Neural crest cell (in vitro differentiated cells): ENCODE results near the gene PCED1B. TPM values are rescaled to one million over a fixed set of nuclear protein-coding genes. Genes with fewer than 3 reads are reported as not detected.

Experiments used
- DNase-seq: peaks from one replicate; pipeline ENCODE4 v3.0.0; 2021; ENCODE audit warnings: low read depth, mixed read lengths, low spot score
- H3K27ac Mint-ChIP-seq: one replicate; pipeline ENCODE4 v1.8.0; 2021; ENCODE audit warnings: mild to moderate bottlenecking, mixed read lengths; ENCODE audit not compliant: unreplicated experiment
- H3K27me3 Mint-ChIP-seq: 2 replicates; pipeline ENCODE4 v1.8.0; 2021; ENCODE audit warnings: low read depth, mild to moderate bottlenecking, mixed read lengths
- H3K36me3 Mint-ChIP-seq: 2 replicates; pipeline ENCODE4 v1.8.0; 2021; ENCODE audit warnings: low read depth, mild to moderate bottlenecking, mixed read lengths
- H3K4me1 Mint-ChIP-seq: 2 replicates; pipeline ENCODE4 v1.8.0; 2021; ENCODE audit warnings: mixed read lengths
- H3K4me3 Mint-ChIP-seq: one replicate; pipeline ENCODE4 v1.8.0; 2021; ENCODE audit warnings: mild to moderate bottlenecking, mixed read lengths
- H3K9me3 Mint-ChIP-seq: 2 replicates; pipeline ENCODE4 v1.8.0; 2021; ENCODE audit warnings: mixed read lengths
- CTCF ChIP-seq: fragments of 200-600 bp; sonication (generic); conservative IDR thresholded peaks from 2 replicates; pipeline ENCODE4 v1.5.0; 2021; ENCODE audit warnings: antibody characterized with exemption, mild to moderate bottlenecking
- total RNA-seq: library from RNA; stranded (reverse); gene quantifications from 2 replicates; pipeline ENCODE4 v1.2.1, GENCODE V29; 2021

PCED1B gene
- total RNA-seq, 1 donor from 2014 or later = 0.47 TPM

- H3K36me3 Mint-ChIP-seq = no peaks in the 10 kb centered on the region
- peaks cover 55% of the 10 kb centered on the region for H3K27me3 Mint-ChIP-seq
- TF ChIP-seq CTCF = no peak
- no peak for DNase-seq
- H3K9me3 Mint-ChIP-seq = no peaks in the 10 kb centered on the region
- H3K27ac Mint-ChIP-seq = no peak overlapping the region
- peaks cover 25% of the 10 kb centered on the region for H3K4me1 Mint-ChIP-seq
- H3K4me3 Mint-ChIP-seq = peak overlapping the region; percentile 87
Observed at GRCh38 chr12:47077206-47078085, 2.0 kb upstream of the PCED1B start.

- Mint-ChIP-seq H3K9me3 (no peaks in the 10 kb centered on the region), H3K27me3 (peaks cover 61% of the 10 kb centered on the region), H3K36me3 (no peaks in the 10 kb centered on the region), H3K27ac (no peak overlapping the region), H3K4me3 (peak overlapping the region; percentile 87), H3K4me1 (peaks cover 31% of the 10 kb centered on the region)
- DNase-seq = no peak
- no peak for TF ChIP-seq CTCF
Observed at GRCh38 chr12:47078086-47078395, 1.4 kb upstream of the PCED1B start.

GRCh38 chr12:47078733-47079467 is 521 bp upstream of the PCED1B start:
- H3K4me1 Mint-ChIP-seq = peaks cover 39% of the 10 kb centered on the region
- no peaks in the 10 kb centered on the region for H3K36me3 Mint-ChIP-seq
- H3K27ac Mint-ChIP-seq = no peak overlapping the region
- H3K27me3 Mint-ChIP-seq = peaks cover 67% of the 10 kb centered on the region
- DNase-seq = no peak
- no peak for TF ChIP-seq CTCF
- H3K4me3 Mint-ChIP-seq = peak overlapping the region; percentile 87
- no peaks in the 10 kb centered on the region for H3K9me3 Mint-ChIP-seq

DNA sequence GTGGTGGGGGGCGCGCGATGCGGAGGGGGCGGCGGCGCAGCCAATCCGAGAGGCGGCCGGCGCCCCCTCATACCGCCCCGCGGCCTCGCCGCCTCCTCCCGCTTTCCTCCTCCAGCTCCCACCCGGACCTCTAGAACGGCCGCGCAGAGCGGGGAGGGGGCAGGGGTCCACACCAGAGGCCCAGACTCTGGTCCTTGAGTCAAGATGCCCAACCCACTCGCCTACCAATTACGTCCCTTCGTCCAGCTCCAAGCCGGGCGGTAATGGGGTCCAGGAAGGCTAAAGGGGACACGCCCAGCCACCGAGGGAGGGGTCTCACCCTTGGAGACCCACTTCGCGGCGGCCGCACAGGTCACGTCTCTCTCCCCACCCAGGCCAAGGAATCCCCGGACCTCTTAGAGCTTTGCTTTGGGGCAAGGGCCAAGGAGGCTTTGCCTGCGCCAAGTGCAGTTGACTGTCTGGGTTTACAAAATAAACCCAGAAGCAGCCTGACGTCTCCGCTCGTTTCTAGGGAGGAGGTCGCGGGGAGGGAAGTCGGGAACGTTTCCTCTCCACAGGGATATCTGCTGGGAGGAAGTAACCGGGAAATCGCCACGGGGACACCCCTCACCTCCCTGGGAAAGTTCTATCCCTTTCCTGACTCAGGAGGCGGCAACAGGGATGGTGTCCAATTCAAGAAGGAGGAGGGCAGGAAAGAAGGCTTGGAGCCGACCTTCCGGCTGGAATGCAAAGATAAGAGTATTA is 732 bp downstream of the PCED1B start:
- Mint-ChIP-seq H3K4me1 (peaks cover 52% of the 10 kb centered on the region), H3K27ac (peak overlapping the region; percentile 39), H3K4me3 (peak overlapping the region; percentile 96), H3K9me3 (no peaks in the 10 kb centered on the region), H3K36me3 (no peaks in the 10 kb centered on the region), H3K27me3 (peaks cover 67% of the 10 kb centered on the region)
- peak; percentile 44 for DNase-seq
- no peak for TF ChIP-seq CTCF

DNA sequence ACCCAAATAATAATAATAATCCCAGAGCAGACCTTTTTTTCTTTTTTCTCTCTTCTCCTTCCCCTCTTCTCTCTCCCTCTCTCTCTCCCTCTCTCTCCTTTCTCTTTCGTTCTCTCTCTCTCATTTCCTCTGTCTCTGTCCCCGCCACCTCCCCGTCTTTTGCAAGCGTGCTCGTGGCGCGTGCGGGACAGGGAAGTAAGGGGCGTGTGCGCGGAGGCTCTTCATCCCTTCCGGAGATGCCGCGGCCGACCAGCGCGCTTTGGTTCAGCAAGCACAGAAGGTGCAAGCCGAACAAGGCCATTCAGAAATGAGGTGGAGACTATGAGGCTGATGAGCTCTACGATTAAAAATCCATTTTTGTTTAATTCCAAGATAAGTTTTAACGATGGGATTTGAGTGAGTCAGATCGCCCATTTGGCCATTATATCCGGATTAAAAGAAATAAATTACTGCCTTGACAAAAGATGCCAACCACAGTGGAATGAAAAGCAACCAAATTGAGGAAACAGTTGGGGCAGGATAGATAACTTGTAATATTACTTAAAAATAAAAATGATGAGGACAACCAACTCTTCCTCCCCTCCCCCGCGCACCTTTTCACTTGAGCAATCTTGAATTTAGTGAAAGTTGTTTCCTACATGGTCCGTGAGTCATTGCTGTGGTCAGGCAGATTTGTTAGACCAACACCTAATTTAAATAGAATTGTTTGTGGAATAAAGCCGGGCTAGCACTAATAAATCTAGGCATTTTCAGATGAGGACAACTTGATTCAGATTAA is 1.5 kb downstream of the PCED1B start:
- Mint-ChIP-seq H3K4me1 (peaks cover 60% of the 10 kb centered on the region), H3K36me3 (no peaks in the 10 kb centered on the region), H3K4me3 (peak overlapping the region; percentile 96), H3K27ac (no peak overlapping the region), H3K9me3 (no peaks in the 10 kb centered on the region), H3K27me3 (peaks cover 63% of the 10 kb centered on the region)
- no peak for DNase-seq
- no peak for TF ChIP-seq CTCF
